ENCODE results near the gene MAMDC4.

Gene MAMDC4

GRCh38 chr9:136839229-136840139 is 12.7 kb upstream of the MAMDC4 start:
- no peak for DNase-seq

- peak; percentile 49 for DNase-seq
Observed at GRCh38 chr9:136840140-136840876, 11.8 kb upstream of the MAMDC4 start.

GRCh38 chr9:136840877-136841645 is 11.1 kb upstream of the MAMDC4 start:
- peak; percentile 98 for DNase-seq

- DNase-seq: peak; percentile 87
Observed at GRCh38 chr9:136841646-136842379, 10.3 kb upstream of the MAMDC4 start.

GRCh38 chr9:136842380-136842948 is 9.7 kb upstream of the MAMDC4 start, which contains the start of gene AJM1:
Gene AJM1, plus strand, starts transcription at chr9:136842478. Its CDS starts 1,937 bp downstream, at chr9:136844415.
- DNase-seq: peak; percentile 86

- peak; percentile 45 for DNase-seq
Observed at GRCh38 chr9:136843159-136843800, 8.9 kb upstream of the MAMDC4 start.

GRCh38 chr9:136843801-136844740 is 8.1 kb upstream of the MAMDC4 start:
- DNase-seq: peak; percentile 40

- DNase-seq: no peak
Observed at GRCh38 chr9:136844761-136845464, 7.2 kb upstream of the MAMDC4 start.

- DNase-seq: no peak
Observed at GRCh38 chr9:136845465-136846260, 6.5 kb upstream of the MAMDC4 start.

- no peak for DNase-seq
Observed at GRCh38 chr9:136846376-136847087, 5.6 kb upstream of the MAMDC4 start.

GRCh38 chr9:136847088-136847825 is 4.9 kb upstream of the MAMDC4 start:
- DNase-seq: no peak

GRCh38 chr9:136847826-136848392 is 4.2 kb upstream of the MAMDC4 start:
- peak; percentile 88 for DNase-seq

- peak; percentile 89 for DNase-seq
Observed at GRCh38 chr9:136848393-136849037, 3.6 kb upstream of the MAMDC4 start.

- DNase-seq: peak; percentile 100
Observed at GRCh38 chr9:136849038-136849959, 2.8 kb upstream of the MAMDC4 start, which contains the start of gene PHPT1. Gene PHPT1, plus strand, starts transcription at chr9:136849409. Its CDS starts 22 bp downstream, at chr9:136849431.

Data from NCI-H69 (cell line).